Stimulated activated CD4-positive, alpha-beta T cell treated with anti-CD3 and anti-CD28 coated beads, Interleukin-12 subunit alpha, Interleukin-12 subunit beta, amount 100 ng/mL, for 4 hours (primary cell): ENCODE data around the gene DTL.

Source experiments
- DNase-seq: peaks from one replicate; pipeline ENCODE4 v3.0.0-alpha.2; 2020

Gene DTL

DNA sequence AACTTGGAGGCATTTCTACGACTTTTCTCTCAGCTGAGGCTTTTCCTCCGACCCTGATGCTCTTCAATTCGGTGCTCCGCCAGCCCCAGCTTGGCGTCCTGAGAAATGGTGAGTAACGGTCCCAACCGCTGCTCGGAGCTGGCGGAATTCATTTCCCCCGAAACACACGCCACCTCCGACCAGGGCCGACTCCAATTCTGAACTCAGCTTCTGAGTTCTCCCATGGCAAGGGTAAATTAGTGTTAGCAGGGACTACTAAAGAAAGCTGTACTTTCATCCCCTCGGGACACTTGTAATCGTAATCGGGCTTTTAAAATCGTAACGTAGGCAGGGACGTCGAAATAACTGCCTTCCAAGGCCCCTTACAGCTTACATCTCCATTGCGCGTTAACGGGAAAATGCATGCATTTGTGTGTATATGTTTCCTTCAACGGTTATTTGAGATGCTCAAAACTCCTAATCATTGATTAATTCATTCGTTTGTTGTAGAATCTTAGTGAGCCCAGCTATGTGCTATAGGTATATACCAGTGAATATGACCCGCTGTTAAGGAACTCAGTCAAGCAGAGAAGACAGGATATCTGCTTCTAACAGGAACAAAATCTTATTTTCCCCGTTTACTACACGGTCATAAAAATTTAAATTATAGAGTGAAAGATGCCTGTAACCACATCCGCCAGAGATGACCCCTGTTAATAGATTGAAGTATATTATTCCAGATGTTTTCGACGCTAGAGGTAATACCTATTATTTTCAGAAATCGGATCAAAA is 472 bp downstream of the DTL start:
- DNase-seq, result no peak

- no peak for DNase-seq
Observed at GRCh38 chr1:212037900-212038299, 2.4 kb downstream of the DTL start.

DNA sequence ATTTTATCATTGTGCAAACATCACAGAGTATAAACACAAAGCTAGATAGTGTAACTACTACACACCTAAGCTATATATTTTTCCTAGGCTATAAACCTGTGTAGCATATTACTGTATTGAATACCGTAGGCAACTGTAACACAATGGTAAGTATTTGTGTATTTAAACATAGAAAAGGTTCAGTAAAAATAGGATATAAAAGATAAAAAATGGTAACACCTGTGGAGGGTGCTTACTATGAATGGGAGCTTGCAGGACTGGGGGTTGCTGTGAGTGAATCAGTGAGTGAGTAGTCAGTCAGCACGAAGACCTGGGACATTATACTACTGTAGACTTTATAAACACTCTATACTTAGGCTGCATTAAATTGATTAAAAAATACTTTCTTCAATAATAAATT is 4.1 kb downstream of the DTL start:
- no peak for DNase-seq

- no peak for DNase-seq
Observed at GRCh38 chr1:212040629-212041412, 5.3 kb downstream of the DTL start.

DNA sequence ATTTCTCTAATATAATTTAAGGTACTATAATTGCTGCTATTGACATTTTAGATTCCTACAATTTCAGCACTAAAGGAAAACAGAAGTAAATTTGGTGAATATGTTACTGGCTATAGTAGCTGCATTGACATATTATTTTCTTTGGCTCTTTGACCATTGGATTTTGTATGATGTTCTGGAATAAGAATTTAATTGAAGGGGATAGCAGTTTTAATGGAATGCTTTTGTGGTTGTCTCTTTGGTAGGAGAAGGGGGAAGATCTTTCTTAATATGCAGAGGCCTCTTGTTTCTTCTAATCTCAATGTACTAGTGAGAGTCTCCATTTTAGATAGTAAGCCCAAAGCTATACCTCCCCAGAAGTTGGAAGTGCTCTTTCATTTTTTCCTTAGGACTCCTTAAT is 6.9 kb downstream of the DTL start:
- no peak for DNase-seq

- no peak for DNase-seq
Observed at GRCh38 chr1:212044851-212045250, 9.3 kb downstream of the DTL start.

GRCh38 chr1:212045981-212046380 is 10.4 kb downstream of the DTL start:
- no peak for DNase-seq

DNA sequence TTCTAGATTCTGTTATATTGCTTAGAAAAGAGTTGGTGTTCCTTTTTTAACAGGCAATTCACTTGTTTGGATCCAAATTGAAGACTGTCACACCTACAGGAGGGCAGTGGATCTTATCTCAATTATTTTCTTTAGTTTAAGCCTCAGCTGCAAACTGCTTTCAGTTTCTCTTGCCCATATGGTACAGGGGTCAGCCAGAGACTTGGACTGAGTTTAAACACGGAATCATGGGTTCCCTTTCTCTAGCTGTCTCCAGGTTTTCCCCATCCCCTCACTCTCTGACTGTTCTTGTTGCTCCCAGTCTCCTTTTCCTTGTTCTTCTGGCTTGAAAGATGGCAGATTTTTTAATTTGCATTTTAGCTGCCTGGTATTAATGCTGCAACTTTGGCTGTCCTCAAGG is 18.4 kb downstream of the DTL start:
- DNase-seq, result no peak

DNA sequence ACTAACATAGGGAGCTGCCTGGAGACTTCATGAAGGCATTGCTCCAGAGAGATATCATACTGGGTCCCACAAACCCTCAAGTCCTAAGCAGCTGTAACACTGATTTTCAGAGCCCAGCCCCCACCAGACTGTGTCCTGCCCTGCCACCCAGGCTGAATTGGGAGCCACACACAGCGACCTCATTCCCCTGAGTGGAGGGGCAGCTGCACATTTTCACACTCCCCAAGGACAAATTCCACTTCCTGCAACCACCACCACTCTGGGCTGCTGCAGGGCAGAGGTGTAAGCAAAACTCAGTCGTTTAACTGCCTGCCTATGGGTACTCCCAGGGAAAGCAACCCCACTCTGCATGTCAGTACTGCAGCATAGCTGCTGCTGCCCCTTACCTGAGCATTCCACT is 19.8 kb downstream of the DTL start:
- no peak for DNase-seq

DNA sequence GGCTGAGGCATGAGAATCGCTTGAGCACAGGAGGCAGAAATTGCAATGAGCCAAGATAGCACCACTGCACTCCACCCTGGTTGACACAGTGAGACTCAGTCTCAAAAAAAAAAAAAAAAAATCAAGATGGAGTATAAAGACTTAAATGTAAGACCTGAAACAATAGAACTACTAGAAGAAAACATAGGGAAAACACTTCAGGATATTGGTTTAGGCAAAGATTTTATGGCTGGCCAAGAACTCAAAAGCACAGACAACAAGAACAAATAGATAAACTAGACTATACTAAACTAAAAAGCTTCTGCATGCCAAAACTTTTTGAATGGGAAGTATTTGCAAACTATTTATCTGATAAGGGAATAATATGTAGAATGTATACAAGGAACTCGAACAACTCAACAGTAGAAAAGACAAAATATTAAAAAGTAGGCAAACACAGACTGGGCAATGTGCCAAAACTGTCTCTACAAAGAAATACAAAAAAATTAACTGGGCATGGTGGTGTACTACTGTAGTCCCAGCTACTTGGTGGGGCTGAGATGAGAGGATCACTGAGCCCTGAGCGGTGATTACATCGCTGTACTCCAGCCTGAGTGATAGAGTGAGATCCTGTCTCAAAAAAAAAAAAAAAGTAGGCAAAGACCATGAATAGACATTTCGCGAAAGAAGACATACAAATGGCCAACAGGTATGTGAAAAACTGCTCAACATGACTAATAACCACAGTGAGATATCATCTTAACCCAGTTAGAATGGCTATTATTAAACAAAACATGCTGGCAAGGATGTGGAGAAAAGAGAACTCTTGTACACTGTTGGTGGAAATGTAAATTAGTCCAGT is 25.3 kb downstream of the DTL start:
- no peak for DNase-seq

DNA sequence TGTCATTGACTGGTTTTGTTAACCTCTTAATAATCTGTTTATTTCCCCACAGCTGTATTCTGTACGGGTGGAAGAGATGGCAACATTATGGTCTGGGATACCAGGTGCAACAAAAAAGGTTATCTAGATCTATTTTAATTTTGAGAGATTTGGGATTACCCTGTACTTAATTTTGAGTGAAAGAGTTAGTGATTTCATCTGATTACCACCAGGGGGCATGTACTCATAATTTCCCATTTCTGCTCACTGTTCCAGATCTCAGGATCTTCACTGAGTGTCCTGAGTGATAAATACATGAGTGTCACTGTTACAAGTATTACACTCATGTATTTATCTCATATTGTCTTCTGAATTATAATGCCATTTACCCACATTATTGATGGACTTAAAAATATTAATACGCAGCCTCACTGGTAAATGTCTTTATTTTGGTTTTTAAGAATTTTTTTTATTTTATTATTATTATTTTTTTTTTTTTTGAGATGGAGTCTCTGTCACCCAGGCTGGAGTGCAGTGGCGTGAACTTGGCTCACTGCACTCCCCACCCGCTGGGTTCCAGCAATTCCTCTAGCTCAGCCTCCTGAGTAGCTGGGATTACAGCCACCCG is 27.4 kb downstream of the DTL start:
- no peak for DNase-seq

- no peak for DNase-seq
Observed at GRCh38 chr1:212067787-212068186, 32.2 kb downstream of the DTL start.

GRCh38 chr1:212070720-212071302 is 35.3 kb downstream of the DTL start:
- no peak for DNase-seq

- DNase-seq, result no peak
Observed at GRCh38 chr1:212072047-212072446, 36.5 kb downstream of the DTL start.

DNA sequence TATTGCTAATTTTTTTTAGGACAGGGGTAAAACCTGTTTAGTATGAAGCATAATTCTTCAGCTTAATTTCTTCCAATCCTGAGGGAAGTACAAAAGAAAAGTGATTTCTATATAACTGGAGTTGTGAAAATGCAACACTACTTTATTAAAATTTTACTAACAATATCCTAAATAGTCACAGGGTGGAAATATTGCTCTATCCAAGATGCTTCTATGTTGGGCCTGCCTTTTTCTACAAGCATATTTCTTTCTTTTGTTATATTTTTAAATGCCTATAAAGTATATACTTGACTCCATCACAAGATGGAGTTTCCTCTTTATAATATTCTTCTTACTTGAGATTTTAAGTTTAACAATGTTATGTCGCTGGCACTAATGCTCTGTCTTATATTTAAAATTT is 37.9 kb downstream of the DTL start:
- DNase-seq, result no peak

GRCh38 chr1:212074313-212074712 is 38.8 kb downstream of the DTL start:
- DNase-seq, result no peak

GRCh38 chr1:212074856-212075255 is 39.3 kb downstream of the DTL start:
- DNase-seq, result no peak

GRCh38 chr1:212077028-212077427 is 41.5 kb downstream of the DTL start:
- no peak for DNase-seq

GRCh38 chr1:212078826-212079225 is 43.3 kb downstream of the DTL start:
- DNase-seq, result no peak

- no peak for DNase-seq
Observed at GRCh38 chr1:212082765-212083406, 47.3 kb downstream of the DTL start.

GRCh38 chr1:212089560-212090163 is 54.1 kb downstream of the DTL start:
- DNase-seq, result no peak
